Panc1 (cell line): ENCODE measurements around the gene SMTNL1. TPM values are rescaled to one million over a fixed set of nuclear protein-coding genes. Genes with fewer than 3 reads are reported as not detected.

Experiments used
- ATAC-seq: fragments of 200-7000 bp; cut with Tn5 transposase; 2 replicates; pipeline ENCODE4 v1.9.1; 2020; ENCODE audit warnings: mild to moderate bottlenecking, moderate library complexity
- BruUV-seq: library from RNA; stranded (reverse); fragments of 400-500 nt; replicated peaks from 2 replicates; lab custom pipeline; 2021; lab: Mats Ljungman, UMichigan
- CTCF ChIA-PET: fragments of 300-600 bp; sonication (Branson Sonifier 250); formaldehyde crosslinking; loops from one replicate; lab custom pipeline; 2022; ENCODE audit warnings: antibody characterized with exemption; lab: Charles Lee
- POLR2A ChIA-PET: fragments of 300-600 bp; sonication (Branson Sonifier 250); formaldehyde crosslinking; loops from one replicate; lab custom pipeline; 2022; ENCODE audit warnings: antibody characterized with exemption; lab: Charles Lee
- DNase-seq: peaks from one replicate; pipeline ENCODE4 v3.0.0-alpha.2; 2010; ENCODE audit warnings: low read depth, low spot score
- H3K27ac ChIP-seq: 2 replicates; pipeline ENCODE4 v1.5.1; 2011; ENCODE audit warnings: mild to moderate bottlenecking, low read length, inconsistent platforms
- H3K27me3 ChIP-seq: fragments of 200-500 bp; sonication (Bioruptor generic); 2 replicates; pipeline ENCODE4 v1.6.0; 2014; ENCODE audit warnings: low read length, inconsistent platforms; ENCODE audit not compliant: control insufficient read depth, insufficient read depth
- H3K36me3 ChIP-seq: fragments of 200-500 bp; sonication (Bioruptor generic); 2 replicates; pipeline ENCODE4 v1.5.1; 2014; ENCODE audit warnings: inconsistent platforms, mild to moderate bottlenecking, low read length, moderate library complexity; ENCODE audit not compliant: control insufficient read depth, insufficient read depth
- H3K4me1 ChIP-seq: 2 replicates; pipeline ENCODE4 v1.5.1; 2011; ENCODE audit warnings: inconsistent platforms, mild to moderate bottlenecking, low read length, moderate library complexity; ENCODE audit not compliant: control insufficient read depth, insufficient read depth
- H3K4me3 ChIP-seq, 2 experiments: 2 replicates each; pipeline ENCODE4 v1.5.1; 2011 to 2012; ENCODE audit warnings: low read depth in 2 of 2, low read length in 2 of 2, mild to moderate bottlenecking in 2 of 2, inconsistent platforms in 1 of 2, moderate library complexity in 1 of 2
- H3K9me3 ChIP-seq: fragments of 200-500 bp; sonication (Bioruptor generic); 2 replicates; pipeline ENCODE4 v1.5.1; 2014; ENCODE audit warnings: low read depth, mild to moderate bottlenecking, inconsistent platforms, low read length, moderate library complexity; ENCODE audit not compliant: control insufficient read depth, insufficient read depth
- POLR2AphosphoS5 ChIP-seq: IDR thresholded peaks from 2 replicates; pipeline ENCODE4 v1.6.1; 2012; ENCODE audit warnings: mild to moderate bottlenecking, low read depth, low read length, moderate library complexity
- SIN3A ChIP-seq: IDR thresholded peaks from 2 replicates; pipeline ENCODE4 v1.6.1; 2012; ENCODE audit warnings: low read depth, mild to moderate bottlenecking, low read length, moderate library complexity, borderline replicate concordance; ENCODE audit not compliant: insufficient read depth
- TCF7L2 ChIP-seq: IDR thresholded peaks from 2 replicates; pipeline ENCODE4 v1.6.1; 2011; ENCODE audit warnings: mild to moderate bottlenecking, low read depth, low read length, inconsistent platforms
- in situ Hi-C: cut with HindIII; loops from 2 replicates; pipeline ENCODE4 v1.10.0; 2016; ENCODE audit warnings: low sequenced_read_pairs, low pct_unique_long_range_greater_than_20kb
- intact Hi-C: fragments of 100-400 bp; cut with micrococcal nuclease; formaldehyde crosslinking; loops from one replicate; pipeline ENCODE4 v1.10.0; 2022; ENCODE audit not compliant: unreplicated experiment
- total RNA-seq: library from RNA; stranded (reverse); gene quantifications from one replicate; pipeline ENCODE4 v1.2.1, GENCODE V29; 2021; ENCODE audit not compliant: unreplicated experiment
- TF ChIP-seq, protein P1 (sequence below): fragments of 450-650 bp; IDR thresholded peaks from 2 replicates; pipeline ENCODE4 v1.5.1; 2017; ENCODE audit warnings: mild to moderate bottlenecking
- TF ChIP-seq, protein P2 (sequence below), 2 experiments: IDR thresholded peaks; 2 replicates each; pipeline ENCODE4 v1.6.1; 2011 to 2012; ENCODE audit warnings: low read depth in 2 of 2, control low read depth in 1 of 2, low read length in 1 of 2, mild to moderate bottlenecking in 1 of 2, moderate library complexity in 1 of 2; ENCODE audit not compliant: insufficient read depth in 1 of 2

Gene SMTNL1
- total RNA-seq, 1 experiment from 2014 or later, result not detected

DNA sequence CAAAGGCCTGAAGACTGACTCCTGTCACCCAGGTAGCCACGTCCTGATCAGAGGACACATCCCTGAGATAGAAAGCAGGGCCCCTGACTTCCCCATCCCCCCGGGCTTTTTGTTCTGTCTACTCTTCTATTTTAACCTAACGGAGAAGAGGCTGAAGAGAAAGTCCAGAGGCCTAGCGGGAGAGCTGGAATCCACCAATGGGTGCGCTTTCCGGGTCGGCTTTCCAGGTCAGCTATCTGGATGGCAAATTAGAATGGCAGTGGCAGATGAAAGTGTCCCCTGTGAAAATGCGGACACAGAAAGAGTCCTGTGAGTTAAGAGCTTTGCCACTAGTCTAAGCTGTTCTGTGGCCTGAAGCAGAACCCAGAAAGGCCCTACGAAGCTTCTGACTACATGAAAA lies 46.9 kb downstream of the SMTNL1 start:
- Histone ChIP-seq H3K9me3 (no peaks in the 10 kb centered on the region), H3K4me3 (no peak overlapping the region), H3K27me3 (no peaks in the 10 kb centered on the region; the same call in 1 of the 2 replicates), H3K4me1 (no peaks in the 10 kb centered on the region), H3K36me3 (no peaks in the 10 kb centered on the region), H3K27ac (no peak overlapping the region)
- in situ Hi-C loops, result no loop called here
- no peak for ATAC-seq
- ChIA-PET POLR2A (no interaction called here), CTCF (no interaction called here)
- no peak for DNase-seq
- BruUV-seq, result no TSS peak
- intact Hi-C loops, result no loop called here
- TF ChIP-seq SIN3A (no peak), POLR2AphosphoS5 (no peak), TCF7L2 (no peak)
- TF ChIP-seq, protein P1, sequence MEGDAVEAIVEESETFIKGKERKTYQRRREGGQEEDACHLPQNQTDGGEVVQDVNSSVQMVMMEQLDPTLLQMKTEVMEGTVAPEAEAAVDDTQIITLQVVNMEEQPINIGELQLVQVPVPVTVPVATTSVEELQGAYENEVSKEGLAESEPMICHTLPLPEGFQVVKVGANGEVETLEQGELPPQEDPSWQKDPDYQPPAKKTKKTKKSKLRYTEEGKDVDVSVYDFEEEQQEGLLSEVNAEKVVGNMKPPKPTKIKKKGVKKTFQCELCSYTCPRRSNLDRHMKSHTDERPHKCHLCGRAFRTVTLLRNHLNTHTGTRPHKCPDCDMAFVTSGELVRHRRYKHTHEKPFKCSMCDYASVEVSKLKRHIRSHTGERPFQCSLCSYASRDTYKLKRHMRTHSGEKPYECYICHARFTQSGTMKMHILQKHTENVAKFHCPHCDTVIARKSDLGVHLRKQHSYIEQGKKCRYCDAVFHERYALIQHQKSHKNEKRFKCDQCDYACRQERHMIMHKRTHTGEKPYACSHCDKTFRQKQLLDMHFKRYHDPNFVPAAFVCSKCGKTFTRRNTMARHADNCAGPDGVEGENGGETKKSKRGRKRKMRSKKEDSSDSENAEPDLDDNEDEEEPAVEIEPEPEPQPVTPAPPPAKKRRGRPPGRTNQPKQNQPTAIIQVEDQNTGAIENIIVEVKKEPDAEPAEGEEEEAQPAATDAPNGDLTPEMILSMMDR, result no peak
- TF ChIP-seq, protein P2, sequence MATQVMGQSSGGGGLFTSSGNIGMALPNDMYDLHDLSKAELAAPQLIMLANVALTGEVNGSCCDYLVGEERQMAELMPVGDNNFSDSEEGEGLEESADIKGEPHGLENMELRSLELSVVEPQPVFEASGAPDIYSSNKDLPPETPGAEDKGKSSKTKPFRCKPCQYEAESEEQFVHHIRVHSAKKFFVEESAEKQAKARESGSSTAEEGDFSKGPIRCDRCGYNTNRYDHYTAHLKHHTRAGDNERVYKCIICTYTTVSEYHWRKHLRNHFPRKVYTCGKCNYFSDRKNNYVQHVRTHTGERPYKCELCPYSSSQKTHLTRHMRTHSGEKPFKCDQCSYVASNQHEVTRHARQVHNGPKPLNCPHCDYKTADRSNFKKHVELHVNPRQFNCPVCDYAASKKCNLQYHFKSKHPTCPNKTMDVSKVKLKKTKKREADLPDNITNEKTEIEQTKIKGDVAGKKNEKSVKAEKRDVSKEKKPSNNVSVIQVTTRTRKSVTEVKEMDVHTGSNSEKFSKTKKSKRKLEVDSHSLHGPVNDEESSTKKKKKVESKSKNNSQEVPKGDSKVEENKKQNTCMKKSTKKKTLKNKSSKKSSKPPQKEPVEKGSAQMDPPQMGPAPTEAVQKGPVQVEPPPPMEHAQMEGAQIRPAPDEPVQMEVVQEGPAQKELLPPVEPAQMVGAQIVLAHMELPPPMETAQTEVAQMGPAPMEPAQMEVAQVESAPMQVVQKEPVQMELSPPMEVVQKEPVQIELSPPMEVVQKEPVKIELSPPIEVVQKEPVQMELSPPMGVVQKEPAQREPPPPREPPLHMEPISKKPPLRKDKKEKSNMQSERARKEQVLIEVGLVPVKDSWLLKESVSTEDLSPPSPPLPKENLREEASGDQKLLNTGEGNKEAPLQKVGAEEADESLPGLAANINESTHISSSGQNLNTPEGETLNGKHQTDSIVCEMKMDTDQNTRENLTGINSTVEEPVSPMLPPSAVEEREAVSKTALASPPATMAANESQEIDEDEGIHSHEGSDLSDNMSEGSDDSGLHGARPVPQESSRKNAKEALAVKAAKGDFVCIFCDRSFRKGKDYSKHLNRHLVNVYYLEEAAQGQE (IDR thresholded peaks at IDR 0.05; ENCODE audit: insufficient read depth in 1 of 2, low read depth in 2 of 2, low read length in 1 of 2), result no peak

DNA sequence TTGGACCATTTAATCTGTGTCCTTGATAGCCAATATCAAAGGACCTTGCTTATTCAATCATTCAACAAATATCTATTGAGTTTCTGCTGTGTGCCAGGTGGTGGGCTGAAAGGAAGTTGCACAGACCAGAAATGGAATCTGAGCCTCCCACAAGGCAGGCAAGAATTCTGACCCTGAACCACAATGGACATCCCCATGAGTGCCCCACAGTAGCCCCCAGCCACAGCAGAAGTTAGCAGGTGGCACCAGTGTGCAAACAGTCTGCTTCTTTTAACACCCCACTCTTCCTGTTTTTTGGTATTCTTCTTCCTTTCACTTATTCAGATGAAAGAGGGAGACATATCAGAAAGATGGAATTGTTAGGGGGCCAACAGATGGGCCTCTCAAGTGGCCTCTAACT lies 47.9 kb downstream of the SMTNL1 start:
- no peaks in the 10 kb centered on the region for H3K4me1 ChIP-seq
- no peak overlapping the region for H3K4me3 ChIP-seq
- no TSS peak for BruUV-seq
- no peaks in the 10 kb centered on the region for H3K36me3 ChIP-seq
- intact Hi-C loops, result no loop called here
- in situ Hi-C loops, result no loop called here
- POLR2A ChIA-PET, result no interaction called here
- TF ChIP-seq POLR2AphosphoS5, result no peak
- no peak for TF ChIP-seq SIN3A
- TF ChIP-seq, protein P2 (IDR thresholded peaks at IDR 0.05; ENCODE audit: insufficient read depth in 1 of 2, low read depth in 2 of 2, low read length in 1 of 2), result no peak
- TF ChIP-seq, protein P1, result no peak
- no peak for TF ChIP-seq TCF7L2
- DNase-seq, result no peak
- H3K27ac ChIP-seq, result no peak overlapping the region
- H3K9me3 ChIP-seq, result no peaks in the 10 kb centered on the region
- no peaks in the 10 kb centered on the region; the same call in 1 of the 2 replicates for H3K27me3 ChIP-seq
- no peak for ATAC-seq
- CTCF ChIA-PET, result no interaction called here
